Activated naive CD8-positive, alpha-beta T cell treated with anti-CD3 and anti-CD28 coated beads, Interleukin-2, amount 50 U/mL, for 24 hours (primary cell): ENCODE data around the gene ZNF77.
"Not testable (repeated sequence)": the region's sequence is repeated elsewhere in the genome, so short reads cannot be mapped to it uniquely, and the experiment has no call there.

ENCODE experiments used
- ATAC-seq: fragments of 150-1000 bp; cut with Tn5 transposase; one replicate; pipeline ENCODE4 v1.10.0; 2021
- DNase-seq: peaks from one replicate; pipeline ENCODE4 v3.0.0; 2021
- H3K27ac Mint-ChIP-seq: one replicate; pipeline ENCODE4 v1.8.0; 2021; ENCODE audit warnings: mild to moderate bottlenecking, mixed read lengths
- H3K27me3 Mint-ChIP-seq: one replicate; pipeline ENCODE4 v1.8.0; 2021; ENCODE audit warnings: mixed read lengths
- H3K36me3 Mint-ChIP-seq: one replicate; pipeline ENCODE4 v1.8.0; 2021; ENCODE audit warnings: low read depth, mixed read lengths
- H3K4me1 Mint-ChIP-seq: one replicate; pipeline ENCODE4 v1.8.0; 2021; ENCODE audit warnings: mixed read lengths
- H3K4me3 Mint-ChIP-seq: one replicate; pipeline ENCODE4 v1.8.0; 2021; ENCODE audit warnings: mild to moderate bottlenecking, moderate library complexity, mixed read lengths
- H3K9me3 Mint-ChIP-seq: one replicate; pipeline ENCODE4 v1.8.0; 2021; ENCODE audit warnings: mixed read lengths

Gene ZNF77

GRCh38 chr19:2978166-2978767 lies 33.5 kb upstream of the ZNF77 start:
- H3K4me3 Mint-ChIP-seq: no peak overlapping the region
- H3K27ac Mint-ChIP-seq: no peak overlapping the region
- DNase-seq: no peak
- peaks cover 25% of the 10 kb centered on the region for H3K4me1 Mint-ChIP-seq
- peaks cover 18% of the 10 kb centered on the region for H3K27me3 Mint-ChIP-seq
- H3K9me3 Mint-ChIP-seq: no peaks in the 10 kb centered on the region
- no peak for ATAC-seq
- H3K36me3 Mint-ChIP-seq: no peaks in the 10 kb centered on the region

GRCh38 chr19:2977746-2978138 lies 33.0 kb upstream of the ZNF77 start:
- Mint-ChIP-seq H3K4me3 (peak overlapping the region; percentile 83), H3K27me3 (peaks cover 14% of the 10 kb centered on the region), H3K27ac (no peak overlapping the region), H3K4me1 (peaks cover 24% of the 10 kb centered on the region), H3K9me3 (no peaks in the 10 kb centered on the region), H3K36me3 (no peaks in the 10 kb centered on the region)
- ATAC-seq: no peak
- no peak for DNase-seq

- Mint-ChIP-seq H3K36me3 (no peaks in the 10 kb centered on the region), H3K9me3 (no peaks in the 10 kb centered on the region), H3K27ac (peak within 1 kb of the TSS; percentile 64), H3K4me1 (peaks cover 24% of the 10 kb centered on the region), H3K27me3 (peaks cover 11% of the 10 kb centered on the region), H3K4me3 (peak within 1 kb of the TSS; percentile 83)
- DNase-seq (peak; percentile 94), ATAC-seq (peak; percentile 97)
These were observed 32.4 kb upstream of the ZNF77 start, which contains the start of gene TLE6 for GRCh38 chr19:2977001-2977745. TLE6 (plus strand) TSS chr19:2977564; CDS start chr19:2978234, 670 bp downstream.

GRCh38 chr19:2976609-2977000 lies 31.8 kb upstream of the ZNF77 start:
- Mint-ChIP-seq H3K27me3 (peaks cover 7% of the 10 kb centered on the region), H3K9me3 (no peaks in the 10 kb centered on the region), H3K36me3 (no peaks in the 10 kb centered on the region), H3K27ac (no peak overlapping the region), H3K4me1 (peaks cover 24% of the 10 kb centered on the region), H3K4me3 (peak overlapping the region; percentile 83)
- ATAC-seq: no peak
- no peak for DNase-seq

- Mint-ChIP-seq H3K4me1 (peaks cover 24% of the 10 kb centered on the region), H3K27ac (no peak overlapping the region), H3K9me3 (no peaks in the 10 kb centered on the region), H3K27me3 (peaks cover 6% of the 10 kb centered on the region), H3K4me3 (no peak overlapping the region), H3K36me3 (no peaks in the 10 kb centered on the region)
- peak; percentile 25 for DNase-seq
- peak; percentile 30 for ATAC-seq
These were observed 29.7 kb upstream of the ZNF77 start for GRCh38 chr19:2974342-2975041.

- Mint-ChIP-seq H3K27ac (no peak overlapping the region), H3K9me3 (no peaks in the 10 kb centered on the region), H3K4me1 (peaks cover 24% of the 10 kb centered on the region), H3K36me3 (no peaks in the 10 kb centered on the region), H3K27me3 (peaks cover 6% of the 10 kb centered on the region), H3K4me3 (no peak overlapping the region)
- DNase-seq (no peak), ATAC-seq (no peak)
These were observed 28.5 kb upstream of the ZNF77 start for GRCh38 chr19:2973229-2973628.

- H3K4me3 Mint-ChIP-seq: no peak overlapping the region
- peaks cover 6% of the 10 kb centered on the region for H3K27me3 Mint-ChIP-seq
- no peaks in the 10 kb centered on the region for H3K36me3 Mint-ChIP-seq
- ATAC-seq (no peak), DNase-seq (no peak)
- no peaks in the 10 kb centered on the region for H3K9me3 Mint-ChIP-seq
- H3K27ac Mint-ChIP-seq: no peak overlapping the region
- H3K4me1 Mint-ChIP-seq: peaks cover 8% of the 10 kb centered on the region
These were observed 25.5 kb upstream of the ZNF77 start for GRCh38 chr19:2970201-2970835.

GRCh38 chr19:2969104-2969504 lies 24.3 kb upstream of the ZNF77 start:
- Mint-ChIP-seq H3K4me1 (peaks cover under 1% of the 10 kb centered on the region), H3K27ac (no peak overlapping the region), H3K27me3 (peaks cover 2% of the 10 kb centered on the region), H3K36me3 (no peaks in the 10 kb centered on the region), H3K9me3 (no peaks in the 10 kb centered on the region), H3K4me3 (no peak overlapping the region)
- DNase-seq (no peak), ATAC-seq (no peak)

GRCh38 chr19:2967972-2968371 lies 23.2 kb upstream of the ZNF77 start:
- no peak overlapping the region for H3K27ac Mint-ChIP-seq
- no peaks in the 10 kb centered on the region for H3K27me3 Mint-ChIP-seq
- H3K4me3 Mint-ChIP-seq: no peak overlapping the region
- no peaks in the 10 kb centered on the region for H3K9me3 Mint-ChIP-seq
- H3K4me1 Mint-ChIP-seq: no peaks in the 10 kb centered on the region
- no peak for DNase-seq
- H3K36me3 Mint-ChIP-seq: no peaks in the 10 kb centered on the region
- no peak for ATAC-seq

GRCh38 chr19:2964874-2965273 lies 20.1 kb upstream of the ZNF77 start:
- no peak for DNase-seq
- no peaks in the 10 kb centered on the region for H3K36me3 Mint-ChIP-seq
- H3K27me3 Mint-ChIP-seq: no peaks in the 10 kb centered on the region
- no peak for ATAC-seq
- peaks cover 4% of the 10 kb centered on the region for H3K4me1 Mint-ChIP-seq
- H3K9me3 Mint-ChIP-seq: no peaks in the 10 kb centered on the region
- H3K27ac Mint-ChIP-seq: no peak overlapping the region
- no peak overlapping the region for H3K4me3 Mint-ChIP-seq

- not testable (repeated sequence) for DNase-seq, H3K4me1 Mint-ChIP-seq, ATAC-seq
These were observed 18.9 kb upstream of the ZNF77 start for GRCh38 chr19:2963631-2964030.

GRCh38 chr19:2963122-2963521 lies 18.4 kb upstream of the ZNF77 start:
- Mint-ChIP-seq H3K4me3 (no peak overlapping the region), H3K27me3 (no peaks in the 10 kb centered on the region), H3K4me1 (peaks cover 4% of the 10 kb centered on the region), H3K9me3 (no peaks in the 10 kb centered on the region), H3K36me3 (no peaks in the 10 kb centered on the region), H3K27ac (no peak overlapping the region)
- ATAC-seq (no peak), DNase-seq (no peak)

More at GRCh38 chr19:2963631-2964030, 18.9 kb upstream of the ZNF77 start:
- H3K27ac Mint-ChIP-seq, H3K9me3 Mint-ChIP-seq, H3K36me3 Mint-ChIP-seq, H3K4me3 Mint-ChIP-seq, H3K27me3 Mint-ChIP-seq: not testable (repeated sequence)

GRCh38 chr19:2962018-2962670 lies 17.4 kb upstream of the ZNF77 start:
- no peaks in the 10 kb centered on the region for H3K9me3 Mint-ChIP-seq
- ATAC-seq: peak; percentile 15
- DNase-seq: peak; percentile 31
- H3K4me1 Mint-ChIP-seq: peaks cover 4% of the 10 kb centered on the region
- no peaks in the 10 kb centered on the region for H3K27me3 Mint-ChIP-seq
- H3K4me3 Mint-ChIP-seq: no peak overlapping the region
- peak overlapping the region; percentile 46 for H3K27ac Mint-ChIP-seq
- no peaks in the 10 kb centered on the region for H3K36me3 Mint-ChIP-seq

- no peak for ATAC-seq
These were observed 15.3 kb upstream of the ZNF77 start for GRCh38 chr19:2960120-2960519.

More at GRCh38 chr19:2960120-2960519, 15.3 kb upstream of the ZNF77 start:
- no peak for DNase-seq
- Mint-ChIP-seq H3K27me3 (no peaks in the 10 kb centered on the region), H3K9me3 (no peaks in the 10 kb centered on the region), H3K27ac (no peak overlapping the region), H3K4me1 (peaks cover 4% of the 10 kb centered on the region), H3K36me3 (no peaks in the 10 kb centered on the region), H3K4me3 (no peak overlapping the region)
